NCI-H2081 treated with DMSO at 0.1 percent for 48 hours (cell line): ENCODE measurements around the gene FSCN2.

Experiments
- DNase-seq: peaks from one replicate; lab custom pipeline; 2025; lab: John Stamatoyannopoulos, UW

FSCN2 gene

DNA sequence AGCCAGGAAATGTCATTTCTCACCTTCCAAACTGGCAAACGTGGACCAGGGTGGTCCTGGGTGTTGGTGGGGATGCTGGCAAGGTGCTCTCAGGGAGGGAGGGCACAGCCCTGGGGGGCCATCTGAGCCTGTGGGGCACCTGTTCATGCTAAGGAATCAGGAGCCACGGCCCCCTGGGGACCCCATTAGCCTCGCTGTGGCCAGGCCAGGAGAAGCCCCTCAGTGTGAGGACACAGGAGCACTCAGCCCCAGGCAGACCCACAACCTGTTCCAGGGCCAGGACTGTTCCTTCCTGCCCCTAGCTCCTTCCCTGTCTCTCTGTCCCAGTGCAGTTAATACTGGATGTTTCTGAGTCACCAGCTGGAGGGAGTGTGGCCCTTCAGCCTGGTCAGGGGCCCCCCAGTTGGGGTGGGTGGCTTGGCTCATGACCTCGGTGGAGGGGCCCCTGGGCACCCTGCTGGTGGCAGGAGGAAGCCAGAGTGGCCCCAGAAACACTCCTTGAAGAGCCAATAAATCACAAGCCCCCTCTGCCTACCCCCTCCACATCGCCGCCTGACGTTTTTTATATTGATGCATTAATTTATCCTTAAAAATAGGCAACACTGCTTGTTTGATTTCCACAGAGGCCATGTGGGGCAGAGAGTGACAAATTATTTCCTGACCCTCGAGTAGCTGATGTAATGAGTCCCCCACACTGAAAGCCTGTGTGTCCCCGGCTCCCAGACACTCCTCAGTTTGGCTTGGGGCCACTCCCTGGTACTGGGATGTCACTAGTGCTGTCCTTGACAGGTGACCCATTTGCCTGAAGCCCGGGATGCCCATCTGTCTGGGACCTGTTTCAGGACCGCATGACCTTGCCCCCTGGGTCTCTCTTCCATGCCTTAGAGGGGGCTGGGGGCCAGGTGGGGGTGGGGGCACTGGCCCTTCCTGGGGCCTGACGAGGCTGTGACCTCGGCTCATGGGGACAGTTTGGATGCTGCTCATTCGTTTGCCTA is 37.9 kb upstream of the FSCN2 start:
- DNase-seq, result no peak

- DNase-seq, result no peak
Observed at GRCh38 chr17:81491181-81491581, 37.0 kb upstream of the FSCN2 start.

- DNase-seq, result no peak
Observed at GRCh38 chr17:81491761-81492160, 36.4 kb upstream of the FSCN2 start.

DNA sequence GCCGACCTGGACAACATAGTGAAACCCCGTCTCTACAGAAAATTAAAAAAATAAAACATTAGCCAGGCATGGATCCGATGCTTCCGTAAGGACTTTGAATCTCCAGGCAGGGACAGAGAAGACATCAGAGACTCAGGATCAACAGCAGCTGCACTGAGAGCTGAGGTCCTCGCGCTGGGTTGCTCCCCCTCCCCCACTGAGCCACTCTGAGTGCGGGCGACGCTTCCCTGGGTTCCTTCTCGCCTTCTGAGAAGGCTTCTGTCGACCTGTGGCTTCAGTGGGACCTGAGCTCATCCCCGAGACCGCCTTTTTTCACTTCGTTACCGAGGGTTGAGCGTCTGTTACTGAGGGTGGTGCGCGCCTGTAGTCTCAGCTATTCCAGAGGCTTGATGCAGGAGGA is 36.0 kb upstream of the FSCN2 start:
- DNase-seq, result no peak

DNA sequence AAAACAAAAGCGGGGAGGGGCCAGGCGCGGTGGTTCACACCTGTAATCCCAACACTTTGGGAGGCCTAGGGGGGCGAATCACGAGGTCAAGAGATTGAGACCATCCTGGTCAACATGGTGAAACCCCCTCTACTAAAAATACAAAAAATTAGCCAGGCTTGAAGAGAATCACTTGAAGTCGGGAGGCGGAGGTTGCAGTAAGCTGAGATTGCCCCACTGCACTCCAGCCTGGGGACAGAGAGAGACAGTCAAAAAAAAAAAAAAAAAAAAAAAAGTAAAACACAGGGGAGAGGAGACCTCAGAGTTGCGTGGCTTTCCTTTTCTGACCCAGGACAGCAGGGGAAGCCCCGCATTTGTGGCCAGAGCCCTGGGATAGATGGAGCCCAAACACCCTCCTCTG is 35.5 kb upstream of the FSCN2 start:
- no peak for DNase-seq

- DNase-seq, result no peak
Observed at GRCh38 chr17:81493198-81494038, 34.8 kb upstream of the FSCN2 start.

DNA sequence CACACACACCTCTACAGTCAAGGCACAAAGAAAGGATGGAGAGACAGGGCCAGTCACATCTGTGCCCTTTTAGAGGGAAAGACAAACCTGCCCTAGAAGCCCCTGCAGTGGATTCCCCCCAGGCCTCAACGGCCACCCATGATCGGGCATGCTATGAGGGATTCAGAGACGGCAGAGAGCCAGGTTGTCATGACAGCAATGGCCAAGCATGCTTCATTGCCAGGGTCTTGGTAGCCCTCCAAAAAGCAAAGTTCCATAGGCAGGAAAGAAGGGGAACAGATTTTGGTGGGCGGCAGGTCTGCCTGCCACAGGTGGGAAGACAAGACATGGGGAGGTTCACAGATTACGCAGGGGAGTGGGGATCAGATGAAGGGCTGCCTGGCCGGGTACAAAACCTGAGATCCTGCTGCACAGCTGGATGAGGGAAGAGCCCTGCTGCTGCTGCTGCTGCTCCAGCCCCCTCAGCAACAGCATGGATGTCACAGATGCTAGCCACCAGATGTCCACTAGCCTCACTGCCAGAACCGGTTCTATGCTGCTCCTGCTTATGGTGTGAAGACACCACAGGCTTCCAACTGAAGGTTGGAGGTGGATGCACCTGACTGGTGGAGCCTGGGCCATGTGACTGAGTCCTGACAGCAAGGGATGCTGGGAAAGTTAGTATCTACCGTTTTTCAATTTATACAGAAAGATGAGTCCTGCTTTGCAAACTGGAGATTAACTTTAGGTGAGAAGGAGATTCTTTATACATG is 33.4 kb upstream of the FSCN2 start:
- DNase-seq, result no peak

- no peak for DNase-seq
Observed at GRCh38 chr17:81498953-81499600, 29.1 kb upstream of the FSCN2 start.

- DNase-seq, result no peak
Observed at GRCh38 chr17:81499601-81499970, 28.6 kb upstream of the FSCN2 start.

DNA sequence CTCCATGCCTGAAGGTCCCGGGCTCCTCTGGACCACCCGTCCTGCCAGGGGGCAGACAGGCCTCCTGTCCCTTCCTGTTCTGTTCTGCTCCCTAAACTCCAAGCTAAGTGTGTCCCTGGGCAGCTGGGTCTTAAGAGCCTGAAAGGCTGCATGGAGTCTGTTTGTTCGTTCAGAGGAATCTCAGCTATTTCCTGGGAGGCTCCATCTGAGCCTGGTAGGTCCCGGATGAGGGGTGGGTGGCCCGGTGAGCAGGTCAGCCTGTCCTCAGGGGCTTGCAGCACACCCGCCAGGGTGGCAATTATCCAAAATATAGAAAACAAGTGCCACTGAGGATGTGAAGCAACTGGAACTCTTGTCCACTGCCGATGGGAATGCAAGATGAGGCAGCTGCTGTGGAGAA is 28.1 kb upstream of the FSCN2 start:
- DNase-seq, result no peak

DNA sequence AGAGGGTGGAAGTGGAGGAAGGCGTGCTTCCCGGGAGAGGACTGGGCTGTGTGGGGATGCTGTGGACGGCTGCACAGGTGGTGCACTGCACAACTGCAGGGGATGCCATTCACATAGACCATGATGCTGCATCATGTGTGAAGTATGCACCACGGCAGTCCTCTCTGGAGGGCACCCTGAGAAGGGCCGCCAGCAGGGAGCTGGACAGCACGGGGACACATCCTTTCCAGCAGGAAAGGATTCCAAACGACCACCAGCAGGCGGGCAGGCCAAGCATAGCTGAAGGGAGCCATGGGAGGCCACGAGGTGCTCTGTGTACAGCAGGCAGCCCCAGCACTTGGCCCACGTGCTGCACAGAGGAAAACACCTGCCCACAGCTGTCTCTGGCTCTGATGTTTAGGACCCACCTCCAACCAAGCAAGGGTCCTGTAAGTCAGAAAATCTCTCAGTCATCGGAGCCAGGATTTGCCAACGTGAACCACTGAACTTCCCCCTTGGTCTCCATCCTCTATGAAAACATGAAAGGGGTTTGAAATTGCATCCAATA is 25.6 kb upstream of the FSCN2 start:
- DNase-seq, result no peak

DNA sequence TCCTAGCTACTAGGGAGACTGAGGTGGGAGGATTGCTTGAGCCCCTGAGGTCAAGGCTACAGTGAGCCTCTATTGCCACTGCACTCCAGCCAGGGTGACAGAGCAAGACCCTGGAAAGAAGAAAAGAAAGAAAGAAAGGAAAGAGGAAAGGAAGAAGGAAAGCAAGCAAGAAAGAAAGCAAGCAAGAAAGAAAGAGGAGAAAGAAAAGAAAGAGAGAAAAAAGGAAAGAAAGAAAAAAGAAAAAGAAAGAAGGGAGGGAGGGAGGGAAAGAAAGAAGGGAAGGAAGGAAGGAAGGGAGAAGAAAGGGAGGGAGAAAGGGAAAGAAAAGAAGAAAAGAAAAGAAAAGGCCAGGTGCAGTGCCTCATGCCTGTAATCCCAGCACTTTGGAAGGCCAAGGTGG is 24.6 kb upstream of the FSCN2 start:
- DNase-seq, result no peak

DNA sequence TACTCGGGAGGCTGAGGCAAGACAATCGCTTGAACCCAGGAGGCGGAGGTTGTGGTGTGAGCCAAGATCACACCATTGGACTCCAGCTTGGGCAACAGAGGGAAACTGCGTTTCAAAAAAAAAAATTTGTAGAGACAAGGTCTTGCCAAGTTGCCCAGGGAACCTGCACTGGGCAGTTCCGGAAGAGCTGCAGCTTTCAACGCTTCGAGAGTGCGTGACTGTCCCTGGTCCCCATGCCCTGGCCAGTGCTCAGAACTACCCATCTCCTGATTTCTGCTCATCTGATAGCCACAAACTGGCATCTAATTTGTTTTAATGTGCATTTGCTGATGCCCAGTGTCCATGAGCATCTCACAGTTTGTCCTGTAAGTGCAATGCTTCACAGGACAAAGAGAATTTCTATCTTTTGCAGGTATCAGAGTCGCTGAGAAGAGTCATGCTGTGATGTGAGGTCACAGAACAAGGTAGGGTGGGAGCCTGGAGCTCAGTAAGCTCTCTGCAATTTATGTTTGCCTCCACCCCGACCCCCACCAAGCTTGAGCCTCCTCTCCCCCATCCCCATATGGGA is 19.5 kb upstream of the FSCN2 start:
- DNase-seq, result no peak

DNA sequence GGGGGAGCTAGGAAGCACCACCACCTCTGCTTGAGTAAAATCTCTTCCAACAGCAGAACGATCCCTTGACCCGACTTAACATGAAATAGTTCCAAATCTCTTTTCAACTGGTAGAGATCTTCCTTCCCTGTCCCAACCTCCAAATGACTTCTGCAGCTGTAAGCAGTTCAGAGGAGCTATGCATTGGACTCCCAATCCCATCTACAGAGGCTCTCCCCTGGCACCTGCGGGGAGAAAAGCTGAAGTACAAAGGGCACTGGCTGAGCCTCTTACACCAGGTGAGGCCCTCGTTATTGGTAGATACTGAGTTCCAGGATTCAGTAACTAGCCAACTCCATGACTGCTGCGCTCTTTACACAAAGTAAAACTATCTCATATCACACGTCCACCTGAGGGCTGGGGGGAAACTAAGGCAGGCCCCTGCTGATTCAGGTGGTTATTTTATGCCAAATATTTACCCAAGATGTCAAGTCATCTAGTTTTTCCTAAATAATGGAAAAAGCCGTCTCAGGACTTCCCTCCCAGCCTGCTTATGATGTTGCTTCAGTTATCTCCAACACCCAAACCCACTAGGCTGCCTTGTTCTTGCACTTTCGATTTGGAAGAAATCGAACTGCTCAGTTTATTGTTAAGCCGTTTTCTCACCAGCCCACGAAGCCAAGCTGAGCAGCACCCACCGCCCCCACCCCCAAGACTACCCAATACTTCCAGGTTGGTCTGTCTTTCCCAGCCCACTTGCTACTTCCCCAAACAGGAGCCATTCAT is 18.8 kb upstream of the FSCN2 start:
- no peak for DNase-seq

- DNase-seq, result no peak
Observed at GRCh38 chr17:81509972-81510784, 18.0 kb upstream of the FSCN2 start.

DNA sequence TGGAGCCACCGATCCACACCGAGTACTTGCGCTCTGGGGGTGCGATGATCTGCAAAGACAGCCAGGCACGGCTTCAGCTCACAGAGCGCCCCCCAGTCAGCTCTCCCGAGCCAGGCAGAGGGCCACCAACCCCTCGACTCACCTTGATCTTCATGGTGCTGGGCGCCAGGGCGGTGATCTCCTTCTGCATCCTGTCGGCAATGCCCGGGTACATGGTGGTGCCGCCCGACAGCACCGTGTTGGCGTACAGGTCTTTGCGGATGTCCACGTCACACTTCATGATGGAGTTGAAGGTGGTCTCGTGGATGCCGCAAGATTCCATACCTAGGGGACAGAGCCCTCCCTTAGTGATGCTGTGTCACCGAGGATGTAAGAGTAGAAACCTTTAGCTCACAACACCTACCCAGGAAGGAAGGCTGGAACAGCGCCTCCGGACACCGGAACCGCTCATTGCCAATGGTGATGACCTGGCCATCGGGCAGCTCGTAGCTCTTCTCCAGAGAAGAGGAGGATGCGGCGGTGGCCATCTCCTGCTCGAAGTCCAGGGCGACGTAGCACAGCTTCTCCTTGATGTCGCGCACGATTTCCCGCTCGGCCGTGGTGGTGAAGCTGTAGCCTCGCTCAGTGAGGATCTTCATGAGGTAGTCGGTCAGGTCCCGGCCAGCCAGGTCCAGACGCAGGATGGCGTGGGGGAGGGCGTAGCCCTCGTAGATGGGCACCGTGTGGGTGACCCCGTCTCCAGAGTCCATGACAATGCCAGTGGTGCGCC is 17.2 kb upstream of the FSCN2 start:
- no peak for DNase-seq

DNA sequence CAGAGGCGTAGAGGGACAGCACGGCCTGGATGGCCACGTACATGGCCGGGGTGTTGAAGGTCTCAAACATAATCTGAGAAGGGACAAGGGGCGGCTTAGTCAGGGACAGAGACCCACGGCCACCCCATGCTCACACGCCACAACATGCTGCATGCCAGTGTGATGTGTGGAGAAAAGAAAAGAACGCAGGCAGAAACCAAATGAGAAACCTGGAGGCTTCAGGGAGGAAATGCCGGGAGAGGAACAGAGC is 16.7 kb upstream of the FSCN2 start:
- DNase-seq, result no peak

DNA sequence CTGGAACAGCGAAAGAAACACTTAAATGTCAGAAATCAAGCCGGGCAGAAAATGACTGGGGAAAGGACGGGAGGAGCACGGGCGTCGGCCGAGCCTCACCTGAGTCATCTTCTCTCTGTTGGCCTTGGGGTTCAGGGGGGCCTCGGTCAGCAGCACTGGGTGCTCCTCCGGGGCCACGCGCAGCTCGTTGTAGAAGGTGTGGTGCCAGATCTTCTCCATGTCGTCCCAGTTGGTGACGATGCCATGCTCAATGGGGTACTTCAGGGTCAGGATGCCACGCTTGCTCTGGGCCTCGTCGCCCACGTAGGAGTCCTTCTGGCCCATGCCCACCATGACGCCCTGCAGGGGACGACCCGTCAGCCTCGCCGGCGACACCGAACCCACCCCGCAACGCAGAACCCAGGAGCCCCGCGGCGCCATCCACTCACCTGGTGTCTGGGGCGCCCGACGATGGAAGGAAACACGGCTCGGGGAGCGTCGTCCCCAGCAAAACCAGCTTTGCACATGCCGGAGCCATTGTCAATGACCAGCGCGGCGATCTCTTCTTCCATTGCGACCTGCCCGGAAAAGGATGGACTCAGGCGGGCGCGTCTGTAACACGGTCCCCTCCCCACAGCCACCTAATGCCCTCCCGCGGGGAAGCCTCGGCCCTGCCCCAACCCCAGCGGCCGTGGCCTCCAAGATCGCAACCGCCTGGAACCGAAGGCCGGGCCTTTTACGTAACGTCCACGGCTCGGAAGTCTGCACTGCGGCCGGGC is 16.2 kb upstream of the FSCN2 start:
- DNase-seq, result no peak
